ENCODE results near the gene ATP8B2.
A peak's percentile ranks its signal among the peaks of the same experiment; 100 is the strongest.
"Not testable (repeated sequence)": the region's sequence is repeated elsewhere in the genome, so short reads cannot be mapped to it uniquely, and the experiment has no call there.

Gene ATP8B2

DNA sequence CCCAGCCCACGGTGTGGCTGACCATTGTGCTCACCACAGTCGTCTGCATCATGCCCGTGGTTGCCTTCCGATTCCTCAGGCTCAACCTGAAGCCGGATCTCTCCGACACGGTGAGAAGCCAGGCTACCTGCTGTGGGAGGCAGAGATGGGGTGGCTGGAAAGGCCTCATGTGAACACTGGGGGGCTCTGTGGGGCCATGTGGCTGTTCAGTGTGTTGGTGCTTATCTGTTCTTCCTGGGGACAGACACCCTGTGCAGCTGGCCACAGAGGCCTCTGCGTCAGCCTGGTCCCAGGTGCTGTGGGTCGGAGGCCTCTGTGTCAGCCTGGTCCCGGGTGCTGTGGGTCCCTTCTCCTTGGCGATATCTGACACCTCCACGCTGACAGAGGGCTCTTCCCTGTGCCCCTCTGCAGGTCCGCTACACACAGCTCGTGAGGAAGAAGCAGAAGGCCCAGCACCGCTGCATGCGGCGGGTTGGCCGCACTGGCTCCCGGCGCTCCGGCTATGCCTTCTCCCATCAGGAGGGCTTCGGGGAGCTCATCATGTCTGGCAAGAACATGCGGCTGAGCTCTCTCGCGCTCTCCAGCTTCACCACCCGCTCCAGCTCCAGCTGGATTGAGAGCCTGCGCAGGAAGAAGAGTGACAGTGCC, 23.2 kb downstream of the ATP8B2 start:
- no peak for DNase-seq

DNA sequence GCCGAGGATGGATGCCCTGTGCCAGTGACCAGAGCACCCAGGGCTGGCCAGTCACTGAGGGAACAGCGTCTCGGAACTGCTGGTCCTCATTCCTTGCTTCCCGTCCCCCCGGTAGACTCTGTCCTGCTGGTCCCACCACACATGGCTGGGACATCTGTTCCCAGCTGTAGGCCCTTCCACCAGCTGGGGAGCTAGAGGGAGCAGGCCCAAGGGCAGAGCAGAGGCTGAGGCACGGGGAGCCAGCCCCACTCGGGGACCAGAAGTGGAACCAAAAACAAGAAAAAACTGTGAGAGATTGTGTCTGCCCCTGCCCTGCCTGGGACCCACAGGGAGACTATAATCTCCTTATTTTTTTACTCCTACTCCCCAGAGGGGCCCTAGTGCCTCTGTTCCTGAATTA, 23.8 kb downstream of the ATP8B2 start:
- DNase-seq, result no peak

DNA sequence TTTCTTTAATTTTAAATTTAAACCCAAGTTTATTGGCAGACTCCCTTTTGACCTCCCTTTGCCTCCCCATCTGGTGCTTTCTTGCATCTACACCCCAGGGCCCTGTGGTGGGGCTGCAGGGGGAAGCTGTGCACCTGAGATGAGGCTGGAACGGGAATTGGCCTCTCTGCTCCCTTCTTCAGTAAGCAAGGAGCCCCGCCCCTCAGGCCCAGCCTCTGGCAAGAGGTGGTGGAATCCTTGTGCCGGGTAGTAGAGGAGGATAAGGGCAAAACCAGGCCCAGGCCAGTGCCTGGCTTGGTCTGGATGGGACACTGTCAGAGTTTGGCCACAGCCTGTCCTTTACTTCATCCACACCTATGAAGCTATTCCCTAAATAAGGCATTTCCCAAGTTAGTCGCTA, 25.1 kb downstream of the ATP8B2 start:
- no peak for DNase-seq

DNA sequence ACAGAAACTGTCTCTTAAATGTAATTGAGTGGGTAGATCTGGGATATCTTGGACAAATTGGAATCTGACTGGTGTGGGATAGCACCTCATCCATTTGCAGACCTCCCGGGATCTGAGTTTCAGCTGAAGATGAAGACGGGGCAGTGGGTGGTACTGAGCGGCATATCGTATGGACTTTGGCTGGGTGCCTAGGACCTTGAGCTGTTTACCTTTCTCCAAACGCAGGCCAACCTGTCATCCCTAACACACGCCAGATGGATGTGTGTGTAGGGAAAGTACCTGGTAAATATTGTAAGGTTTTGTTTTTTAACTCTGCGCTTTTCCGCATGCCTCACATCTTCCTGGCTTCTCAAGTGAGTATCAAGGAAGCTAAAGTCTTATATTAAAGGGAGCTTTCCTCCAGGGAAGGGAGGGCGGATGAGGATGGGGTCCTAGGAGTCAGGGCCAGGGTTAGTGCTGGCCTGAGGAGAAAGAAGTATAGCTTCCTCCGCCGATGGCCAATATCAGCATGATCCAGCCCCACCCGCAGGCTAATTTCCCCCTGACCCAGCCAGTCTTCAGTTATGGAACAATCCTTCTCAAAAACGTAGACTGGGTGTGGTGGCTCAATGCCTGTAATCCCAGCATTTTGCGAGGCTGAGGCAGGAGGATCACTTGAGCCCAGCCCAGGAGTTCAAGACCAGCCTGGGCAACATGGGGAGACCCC, 26.2 kb downstream of the ATP8B2 start:
- DNase-seq, result peak; percentile 61

DNA sequence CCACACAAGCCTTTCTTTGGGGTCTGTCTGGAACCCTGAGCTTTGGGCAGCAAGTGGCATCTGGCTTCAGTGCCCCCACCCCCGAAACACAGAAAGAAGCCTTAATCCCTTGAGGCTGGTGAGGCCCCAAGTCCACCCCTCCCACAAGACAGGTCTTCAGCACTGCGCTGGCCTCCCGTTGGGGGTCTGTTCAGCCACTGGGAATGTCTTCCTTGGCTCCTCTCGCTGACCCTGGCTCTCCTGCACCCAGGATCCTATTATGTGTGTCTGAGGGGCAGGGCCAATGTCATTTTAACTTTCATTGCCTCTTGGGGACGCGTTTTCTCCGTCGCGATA, 26.9 kb downstream of the ATP8B2 start:
- no peak for DNase-seq

DNA sequence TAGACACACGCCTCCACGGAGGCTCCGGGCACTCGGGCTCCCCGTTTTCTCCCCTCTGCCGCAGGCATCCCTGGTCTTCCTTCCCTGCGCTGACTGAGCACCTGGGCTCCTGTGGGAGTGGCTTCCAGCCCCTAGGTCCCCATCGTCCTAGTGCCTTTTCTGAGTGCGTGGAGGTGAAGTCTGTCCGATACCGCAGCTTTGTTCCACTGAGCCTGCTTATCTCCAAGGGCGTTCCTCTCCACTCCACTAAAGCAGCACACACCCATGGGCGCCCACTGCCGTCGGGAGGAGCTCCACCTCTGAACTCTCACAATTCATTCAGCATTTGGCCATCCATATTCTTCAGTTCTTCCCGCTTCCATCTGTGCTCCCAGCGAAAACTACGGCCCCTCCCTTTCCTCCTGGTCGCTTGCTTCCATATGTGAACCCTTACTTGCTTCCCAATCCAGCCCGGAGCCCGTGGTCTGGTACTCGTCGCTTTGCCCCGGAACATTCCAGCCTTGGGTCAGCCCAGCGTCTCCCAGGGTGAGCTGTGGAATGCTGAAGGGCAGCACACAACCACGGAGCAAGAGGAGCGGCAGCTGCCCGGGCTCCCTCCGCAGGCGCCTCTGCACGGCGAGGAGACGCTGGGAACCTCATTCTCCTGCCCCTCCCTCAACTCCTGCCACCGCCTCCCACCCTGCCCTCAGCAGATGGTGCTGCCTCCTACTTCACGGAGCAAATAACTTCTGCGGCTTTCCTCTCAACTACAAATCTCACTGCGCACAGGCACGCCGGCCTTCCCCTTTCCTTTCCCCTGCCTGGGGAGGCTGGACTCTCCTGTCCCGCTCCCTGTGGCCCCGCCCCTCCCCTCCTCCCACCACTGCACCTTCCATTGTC, 27.5 kb downstream of the ATP8B2 start:
- DNase-seq, result peak; percentile 30

DNA sequence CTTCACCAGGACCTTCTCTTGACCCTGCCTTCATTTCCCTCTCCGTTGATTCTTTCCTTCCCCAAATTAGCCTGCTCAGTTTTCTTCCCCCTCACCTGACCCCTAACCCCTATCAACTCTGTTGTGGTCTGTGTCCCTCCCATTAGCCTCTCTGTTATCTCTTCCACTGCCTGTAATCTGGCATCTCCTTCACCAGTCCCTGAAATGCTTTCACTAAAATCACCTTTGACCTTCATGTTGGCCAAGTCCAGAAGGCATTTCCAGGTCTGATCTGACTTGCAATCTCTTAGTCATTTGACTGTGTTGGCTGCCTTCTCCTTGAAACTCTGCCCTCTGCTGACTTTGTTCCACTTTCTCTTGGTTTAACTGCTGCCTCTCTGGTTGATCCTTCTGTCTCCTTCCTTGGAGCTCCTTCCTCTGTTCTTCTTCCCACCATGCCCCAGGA, 28.2 kb downstream of the ATP8B2 start:
- no peak for DNase-seq

DNA sequence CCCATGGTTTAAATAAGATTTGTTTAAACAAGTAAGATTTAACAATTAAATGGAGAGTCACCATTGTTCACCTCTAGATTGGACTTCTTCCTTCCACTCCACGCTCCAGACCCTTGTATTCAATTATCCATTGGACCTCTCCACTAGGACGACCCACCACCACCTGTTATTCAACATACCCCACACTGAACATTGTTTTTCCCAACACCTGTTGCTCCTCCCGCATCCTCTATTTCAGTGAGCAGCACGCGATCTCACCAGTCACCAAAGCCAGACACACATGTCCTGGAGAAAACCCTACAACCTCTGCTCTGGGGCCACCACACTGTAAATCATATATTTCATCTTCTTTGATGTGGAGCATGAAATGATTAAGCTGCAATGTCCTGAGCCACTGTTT, 28.6 kb downstream of the ATP8B2 start:
- no peak for DNase-seq

DNA sequence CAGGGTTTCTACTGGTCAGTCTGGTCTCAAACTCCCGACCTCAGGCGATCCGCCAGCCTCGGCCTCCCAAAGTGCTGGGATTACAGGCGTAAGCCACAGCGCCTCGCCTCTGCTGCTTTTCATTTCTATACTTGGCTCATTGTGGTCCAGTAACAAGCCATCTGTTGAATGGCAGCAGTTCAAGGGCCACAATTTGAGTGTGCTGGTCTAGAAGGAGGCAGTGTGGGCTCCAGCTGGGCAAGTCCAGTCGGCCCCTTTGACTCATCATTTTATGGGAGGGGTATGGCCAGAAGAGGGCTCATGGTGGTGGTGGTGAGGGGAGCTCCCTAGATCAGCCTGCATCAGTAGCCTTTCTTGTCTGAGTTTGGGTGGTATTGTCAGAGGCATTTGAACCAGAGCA, 33.2 kb downstream of the ATP8B2 start:
- DNase-seq, result no peak

DNA sequence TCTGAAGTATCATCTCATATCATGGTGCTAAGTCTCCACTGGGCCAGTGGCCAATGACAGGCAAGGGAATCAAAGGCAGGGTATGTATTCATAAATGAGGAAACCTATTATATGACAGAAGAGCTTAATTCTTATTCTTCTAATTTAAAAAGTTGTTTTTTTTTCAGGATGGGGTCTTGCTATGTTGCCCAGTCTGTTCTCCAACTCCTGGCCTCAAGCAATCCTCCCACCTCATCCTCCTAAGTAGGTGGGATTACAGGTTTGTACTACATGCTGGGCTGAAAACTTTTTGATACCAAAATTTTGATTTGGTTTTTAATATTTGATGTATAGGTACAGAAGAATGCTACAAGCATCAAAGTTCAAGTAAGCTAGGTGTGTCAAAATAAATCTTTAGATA, 35.0 kb downstream of the ATP8B2 start:
- DNase-seq, result no peak

DNA sequence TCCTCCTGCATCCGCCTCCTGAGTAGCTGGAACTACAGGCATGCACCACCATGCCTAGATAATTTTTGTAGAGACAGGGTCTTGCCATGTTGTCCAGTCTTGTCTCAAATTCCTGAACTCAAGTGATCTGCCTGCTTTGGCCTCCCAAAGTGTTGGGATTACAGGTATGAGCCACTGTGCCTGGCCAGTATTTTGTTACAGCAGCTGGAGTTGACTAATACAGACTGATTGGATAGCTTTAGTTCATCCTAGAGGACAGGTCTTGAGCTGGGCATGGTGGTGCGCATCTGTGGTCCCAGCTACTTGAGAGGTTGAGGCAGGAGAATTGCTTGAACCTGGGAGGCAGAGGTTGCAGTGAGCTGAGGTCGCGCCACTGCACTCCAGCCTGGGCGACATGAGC, 35.6 kb downstream of the ATP8B2 start:
- DNase-seq, result not testable (repeated sequence)

DNA sequence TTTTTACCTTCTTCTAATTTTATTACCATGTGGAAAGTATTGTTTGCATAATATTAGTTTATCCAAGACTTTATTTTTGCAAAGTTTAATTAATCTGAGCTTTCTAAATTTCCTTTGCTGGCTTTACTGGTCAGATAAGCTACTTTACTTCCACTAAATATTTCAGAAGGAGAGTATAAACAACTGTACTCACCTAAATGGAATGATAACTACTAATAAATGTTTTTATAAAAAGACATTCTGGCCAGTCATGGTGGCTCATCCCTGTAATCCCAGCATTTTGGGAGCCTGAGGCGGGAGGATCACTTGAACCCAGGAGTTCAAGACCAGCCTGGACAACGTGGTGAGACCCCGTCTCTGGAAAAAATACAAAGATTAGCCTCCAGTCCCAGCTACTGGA, 36.0 kb downstream of the ATP8B2 start:
- no peak for DNase-seq

DNA sequence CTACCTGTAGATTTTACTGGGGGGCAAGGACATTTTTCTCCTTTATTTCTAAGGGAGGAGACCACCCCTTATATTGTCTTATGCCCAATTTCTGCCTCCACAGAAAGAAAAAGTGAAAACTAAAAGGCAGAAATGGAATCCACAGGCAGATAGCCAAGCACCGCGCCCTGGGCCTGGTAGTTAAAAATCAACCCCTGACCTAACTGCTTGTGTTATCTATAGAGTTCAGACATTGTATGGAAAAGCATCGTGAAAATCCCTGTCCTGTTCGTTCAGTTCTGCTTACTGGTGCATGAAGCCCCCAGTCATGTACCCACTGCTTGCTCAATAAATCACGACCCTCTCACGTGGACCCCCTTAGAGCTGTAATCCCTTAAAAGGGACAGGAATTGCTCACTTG, 46.1 kb downstream of the ATP8B2 start:
- no peak for DNase-seq

DNA sequence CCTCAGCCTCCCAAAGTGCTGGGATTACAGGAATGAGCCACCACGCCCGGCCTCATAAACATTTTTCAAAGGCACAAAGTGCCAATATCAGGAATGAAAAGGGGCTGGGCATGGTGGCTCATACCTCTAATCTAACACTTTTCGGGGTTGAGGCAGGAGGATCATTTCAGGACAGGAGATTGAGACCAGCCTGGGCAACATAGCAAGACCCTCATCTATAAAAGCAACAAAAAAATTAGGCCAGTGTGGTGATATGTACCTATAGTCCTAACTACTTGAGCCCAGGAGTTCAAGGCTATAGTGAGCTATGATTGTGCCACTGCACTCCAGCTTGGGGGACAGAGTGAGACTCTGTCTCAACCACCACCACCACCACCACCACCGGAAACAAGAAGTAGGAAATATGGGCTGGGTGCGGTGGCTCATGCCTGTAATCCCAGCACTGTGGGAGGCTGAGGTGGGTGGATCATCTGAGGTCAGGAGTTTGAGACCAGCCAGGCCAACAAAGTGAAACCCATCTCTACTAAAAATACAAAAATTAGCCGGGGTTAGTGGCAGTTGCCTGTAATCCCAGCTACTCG, 48.5 kb downstream of the ATP8B2 start:
- not testable (repeated sequence) for DNase-seq

DNA sequence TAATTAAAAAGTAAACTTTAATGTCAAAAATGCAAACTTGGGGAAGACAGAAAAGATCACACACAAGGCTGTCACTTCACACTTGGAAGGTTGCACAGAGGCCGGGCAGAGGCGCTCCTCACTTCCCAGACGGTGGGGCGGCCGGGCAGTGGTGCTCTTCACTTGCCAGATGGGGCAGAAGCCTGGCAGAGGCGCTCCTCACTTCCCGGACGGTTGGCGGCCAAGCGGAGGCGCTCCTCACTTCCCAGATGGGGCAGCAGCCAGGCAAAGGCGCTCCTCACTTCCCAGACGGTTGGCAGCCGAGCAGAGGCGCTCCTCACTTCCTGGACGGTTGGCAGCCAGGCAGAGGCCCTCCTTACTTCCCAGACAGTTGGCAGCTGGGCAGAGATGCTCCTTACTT, 54.0 kb downstream of the ATP8B2 start:
- DNase-seq, result no peak

DNA sequence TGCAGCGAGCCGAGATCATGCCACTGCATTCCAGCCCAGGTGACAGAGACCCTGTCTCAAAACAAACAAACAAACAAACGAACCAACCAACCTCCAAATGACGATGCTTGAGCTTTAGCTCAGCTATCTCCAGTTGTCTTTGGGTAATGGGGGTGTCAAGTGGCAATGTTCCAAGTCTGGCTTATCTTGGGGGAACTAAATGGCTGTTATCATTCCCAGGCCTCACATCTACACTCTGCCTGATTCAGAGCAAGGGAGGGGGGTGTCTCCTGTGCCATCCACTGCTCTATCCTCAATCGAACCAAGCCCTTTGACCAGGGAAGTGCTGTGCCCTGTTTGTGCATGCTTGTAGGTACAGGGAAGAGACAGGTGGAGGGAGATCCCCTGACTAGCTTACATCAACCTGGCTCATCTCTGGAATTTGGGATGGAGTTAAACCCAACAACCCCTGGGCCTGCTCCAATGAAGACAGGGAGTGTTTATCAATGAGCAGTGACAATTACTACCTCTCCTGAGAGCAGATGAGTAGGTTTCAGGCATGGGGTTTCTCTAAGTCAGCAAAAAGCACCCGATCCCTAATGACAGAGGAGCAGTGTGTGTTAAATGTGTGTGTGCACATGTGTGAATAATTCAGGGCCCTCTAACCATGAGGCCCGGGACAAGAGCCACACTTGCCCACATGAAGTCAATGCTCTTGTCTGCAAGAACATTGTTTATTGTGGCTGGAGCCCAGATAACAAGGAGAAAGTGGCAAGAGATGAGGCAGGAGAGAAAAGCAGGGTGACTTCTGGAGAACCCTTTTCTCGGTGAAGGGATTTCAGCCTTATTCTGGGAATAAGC, 59.5 kb downstream of the ATP8B2 start:
- no peak for DNase-seq

DNA sequence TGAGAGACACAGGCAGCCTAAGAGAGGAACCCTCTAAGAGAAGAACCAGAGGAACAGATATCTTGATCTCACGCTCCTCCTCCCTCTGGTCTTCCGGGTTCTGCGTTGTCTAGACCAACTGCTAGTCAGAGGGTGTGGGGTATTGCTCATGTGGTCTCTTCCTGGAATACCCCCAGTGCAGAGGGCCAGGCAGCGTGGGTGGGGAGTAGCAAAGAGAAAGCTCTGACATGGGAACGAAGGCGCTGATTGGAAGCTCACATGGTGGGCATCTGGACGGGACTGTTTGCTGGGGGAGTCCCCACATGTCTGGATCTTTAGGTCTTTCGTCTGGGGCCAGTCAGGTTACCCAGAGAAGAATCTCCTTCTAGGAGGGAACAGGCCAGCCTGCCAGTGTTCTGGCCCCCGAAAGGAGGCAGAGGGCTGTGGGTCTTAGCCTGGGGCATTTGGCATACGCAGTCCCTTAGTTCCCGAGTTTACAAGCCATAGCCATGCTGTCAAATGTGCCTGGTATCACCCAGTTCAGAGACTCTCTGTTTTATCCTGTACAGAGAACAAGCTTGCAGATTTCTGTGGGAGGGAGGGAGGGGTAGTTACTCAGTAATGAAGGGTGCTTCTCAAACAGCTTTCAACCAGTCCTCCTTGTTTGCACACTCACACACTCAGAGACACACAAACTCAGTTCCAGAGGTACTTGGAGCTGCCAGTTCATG, 61.5 kb downstream of the ATP8B2 start:
- DNase-seq, result no peak

DNA sequence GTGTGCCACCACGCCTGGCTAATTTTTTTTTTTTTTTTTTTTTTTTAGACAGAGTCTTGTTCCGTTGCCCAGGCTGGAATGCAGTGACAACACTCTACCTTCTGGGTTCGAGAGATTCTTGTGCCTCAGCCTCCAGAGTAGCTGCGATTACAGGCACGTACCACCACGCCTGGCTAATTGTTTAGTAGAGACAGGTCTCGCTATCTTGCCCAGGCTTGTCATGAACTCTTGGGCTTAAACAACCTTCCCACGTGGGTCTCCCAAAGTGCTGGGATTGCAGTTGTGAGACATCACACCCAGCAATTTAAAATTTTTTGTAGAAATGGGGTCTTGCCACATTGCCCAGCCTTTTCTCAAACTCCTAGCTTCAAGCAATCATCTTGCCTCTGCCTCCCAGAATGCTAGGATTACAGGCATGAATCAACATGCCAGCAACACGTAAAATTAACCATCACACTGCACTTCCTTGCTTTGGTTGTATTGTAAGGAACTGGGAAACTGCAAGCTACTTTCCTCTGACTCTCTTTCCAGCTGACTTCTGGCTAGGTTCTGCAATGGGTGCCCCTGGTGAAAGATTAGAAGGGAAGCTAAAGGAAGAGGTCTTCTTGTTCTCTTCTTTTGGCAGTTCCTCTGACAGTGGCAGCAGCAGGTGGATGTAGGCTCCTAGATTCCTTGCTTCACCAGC, 65.9 kb downstream of the ATP8B2 start:
- DNase-seq, result no peak

DNA sequence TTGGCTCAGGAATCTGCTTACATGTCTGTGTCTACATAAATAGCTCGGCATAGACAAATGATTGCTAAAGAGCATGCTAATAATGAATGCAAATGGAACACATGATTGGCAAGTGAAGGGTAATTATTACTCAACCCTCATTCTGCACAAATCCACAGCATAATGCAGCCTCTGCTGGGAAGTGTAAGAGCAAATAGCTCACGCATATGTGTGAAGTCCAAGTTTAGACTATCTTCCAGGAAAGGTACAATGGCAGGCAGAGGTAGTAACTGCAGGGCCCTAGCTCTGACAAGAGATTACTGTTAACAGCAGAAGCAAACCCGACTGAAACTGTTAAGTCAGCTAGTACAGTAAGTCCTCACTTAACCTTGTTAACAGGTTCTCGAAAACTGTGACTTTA, 72.8 kb downstream of the ATP8B2 start:
- DNase-seq, result no peak

DNA sequence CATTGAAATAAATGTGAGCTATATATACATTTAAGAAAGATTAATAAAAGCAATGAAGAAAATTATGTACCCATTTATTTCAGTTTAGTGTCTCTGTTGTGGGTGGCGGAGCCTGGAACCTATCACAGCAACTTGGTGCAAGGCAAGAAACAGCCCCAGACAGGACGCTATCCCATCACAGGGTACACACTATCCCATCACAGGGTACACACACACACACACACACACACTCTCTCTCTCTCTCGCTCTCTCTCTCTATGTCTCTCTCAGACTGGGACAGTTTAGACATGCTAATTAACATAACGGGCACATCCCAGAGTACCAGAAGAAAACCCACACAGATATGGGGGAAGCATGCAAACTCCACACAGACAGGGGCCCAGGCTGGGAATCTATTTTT, 73.4 kb downstream of the ATP8B2 start:
- DNase-seq, result no peak

DNA sequence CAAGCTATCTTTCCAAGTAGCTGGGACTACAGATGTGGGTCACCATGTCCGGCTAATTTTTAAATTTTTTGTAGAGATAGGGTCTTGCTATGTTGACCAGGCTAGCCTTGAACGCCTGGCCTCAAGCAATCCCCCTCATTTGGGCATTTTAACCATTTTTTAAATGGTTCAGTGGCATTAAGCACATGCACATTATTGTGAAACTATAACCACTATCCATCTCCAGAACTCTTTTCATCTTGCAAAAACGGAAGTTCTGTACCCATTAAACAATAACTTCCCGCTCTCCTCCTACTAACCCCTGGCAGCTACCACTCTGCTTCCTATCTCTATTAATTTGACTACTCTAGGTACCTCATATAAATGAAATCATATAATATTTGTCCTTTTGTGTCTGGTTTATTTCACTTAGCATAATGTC, 75.1 kb downstream of the ATP8B2 start:
- DNase-seq, result no peak
